Muscle of arm (tissue), 12 donors: ENCODE results near the gene DSCAM. TPM values are rescaled to one million over a fixed set of nuclear protein-coding genes. Genes with fewer than 3 reads are reported as not detected.

ENCODE experiments used
- DNase-seq: peaks from one replicate; pipeline ENCODE4 v3.0.0-alpha.2; 2013
- polyA plus RNA-seq, 12 donors: library from polyadenylated mRNA; unstranded; fragments of 120-200 nt; gene quantifications; one replicate each; pipeline ENCODE4 v1.2.1, GENCODE V29; 2013; ENCODE audit not compliant: insufficient read length in 12 of 12

Gene DSCAM
- polyA plus RNA-seq, 12 donors = 0.54 to 2.2 (median 1.4) TPM; not detected in 1

GRCh38 chr21:40668555-40669275, 178.2 kb downstream of the DSCAM start:
- DNase-seq = no peak

- no peak for DNase-seq
Measured at GRCh38 chr21:40667967-40668366, 179.0 kb downstream of the DSCAM start.

- no peak for DNase-seq
Measured at GRCh38 chr21:40662889-40663288, 184.1 kb downstream of the DSCAM start.

GRCh38 chr21:40660461-40660860, 186.5 kb downstream of the DSCAM start:
- no peak for DNase-seq

GRCh38 chr21:40658311-40658710, 188.6 kb downstream of the DSCAM start:
- DNase-seq = no peak

GRCh38 chr21:40652436-40652835, 194.5 kb downstream of the DSCAM start:
- DNase-seq = no peak

GRCh38 chr21:40647706-40648105, 199.3 kb downstream of the DSCAM start:
- DNase-seq = no peak

- DNase-seq = no peak
Measured at GRCh38 chr21:40646651-40647050, 200.3 kb downstream of the DSCAM start.

GRCh38 chr21:40641042-40641441, 205.9 kb downstream of the DSCAM start:
- no peak for DNase-seq

GRCh38 chr21:40640266-40640789, 206.6 kb downstream of the DSCAM start:
- no peak for DNase-seq

GRCh38 chr21:40639616-40640194, 207.3 kb downstream of the DSCAM start:
- no peak for DNase-seq

- DNase-seq = no peak
Measured at GRCh38 chr21:40638466-40639251, 208.3 kb downstream of the DSCAM start.

- DNase-seq = no peak
Measured at GRCh38 chr21:40636026-40636425, 210.9 kb downstream of the DSCAM start.

GRCh38 chr21:40635391-40635790, 211.6 kb downstream of the DSCAM start:
- no peak for DNase-seq

GRCh38 chr21:40634141-40634540, 212.8 kb downstream of the DSCAM start:
- no peak for DNase-seq

- no peak for DNase-seq
Measured at GRCh38 chr21:40633048-40633447, 213.9 kb downstream of the DSCAM start.

GRCh38 chr21:40631211-40631610, 215.7 kb downstream of the DSCAM start:
- no peak for DNase-seq

- DNase-seq = no peak
Measured at GRCh38 chr21:40625991-40626390, 221.0 kb downstream of the DSCAM start.

GRCh38 chr21:40623528-40623927, 223.4 kb downstream of the DSCAM start:
- no peak for DNase-seq

- DNase-seq = no peak
Measured at GRCh38 chr21:40622531-40622930, 224.4 kb downstream of the DSCAM start.

- DNase-seq = no peak
Measured at GRCh38 chr21:40620386-40621145, 226.4 kb downstream of the DSCAM start.
